AG04450 (cell line): ENCODE data around the gene PRKCZ. TPM values are rescaled to one million over a fixed set of nuclear protein-coding genes. Genes with fewer than 3 reads are reported as not detected.

ENCODE experiments used
- CTCF ChIA-PET: fragments of 300-600, 350-600 bp; formaldehyde crosslinking; extraction: SDS; loops from one replicate; lab custom pipeline; 2022; ENCODE audit warnings: antibody characterized with exemption, inconsistent platforms; lab: Charles Lee
- POLR2A ChIA-PET: fragments of 350-600 bp; formaldehyde crosslinking; extraction: SDS; loops from one replicate; lab custom pipeline; 2021; ENCODE audit warnings: antibody characterized with exemption, inconsistent platforms; lab: Yijun Ruan, JAX
- DNase-seq: peaks from one replicate; pipeline ENCODE4 v3.0.0-alpha.2; 2011; ENCODE audit warnings: low read depth, low spot score
- H3K27ac ChIP-seq: one replicate; pipeline ENCODE4 v1.5.1; 2012; ENCODE audit warnings: low read depth, low read length, control low read depth
- H3K27me3 ChIP-seq: one replicate; pipeline ENCODE4 v1.6.0; 2012; ENCODE audit warnings: low read length; ENCODE audit not compliant: control insufficient read depth, insufficient read depth
- H3K4me3 ChIP-seq: 2 replicates; pipeline ENCODE4 v1.5.1; 2011; ENCODE audit warnings: mild to moderate bottlenecking, low read depth, low read length, control low read depth
- H3K9me3 ChIP-seq: 2 replicates; pipeline ENCODE4 v1.5.1; 2012; ENCODE audit warnings: low read length; ENCODE audit not compliant: control insufficient read depth, insufficient read depth
- polyA plus RNA-seq: library from polyadenylated mRNA; depleted of rRNA; stranded (reverse); fragments of >200 nt; gene quantifications from 2 replicates; pipeline ENCODE4 v1.2.3, GENCODE V29; 2011
- TF ChIP-seq, protein P1 (sequence below): IDR thresholded peaks from 2 replicates; pipeline ENCODE4 v1.5.1; 2011; ENCODE audit warnings: low read depth, low read length, control low read depth, inconsistent platforms

The PRKCZ gene
- polyA plus RNA-seq, 1 experiment, result 3.0 TPM

DNA sequence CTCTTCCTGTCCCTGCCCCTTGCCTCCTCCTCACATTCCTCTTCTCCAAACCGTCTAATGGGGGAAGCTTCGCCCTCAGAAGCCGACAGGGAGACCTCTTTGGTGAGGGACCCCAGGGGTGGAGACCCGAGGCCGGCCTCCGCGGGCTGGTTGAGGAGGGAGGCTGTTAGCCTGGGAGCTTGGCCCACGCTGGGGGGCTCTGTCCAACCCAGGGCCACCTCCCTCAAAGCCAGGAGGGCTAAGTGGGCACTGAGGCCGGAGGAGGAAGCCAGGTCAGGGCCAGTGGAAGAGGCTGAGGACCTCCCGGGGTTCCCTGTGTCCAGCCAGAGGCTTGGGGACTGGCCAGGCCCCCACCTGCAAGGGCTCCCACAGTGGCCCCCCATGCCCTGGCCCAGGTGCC is 25.8 kb upstream of the PRKCZ start:
- TF ChIP-seq, protein P1, sequence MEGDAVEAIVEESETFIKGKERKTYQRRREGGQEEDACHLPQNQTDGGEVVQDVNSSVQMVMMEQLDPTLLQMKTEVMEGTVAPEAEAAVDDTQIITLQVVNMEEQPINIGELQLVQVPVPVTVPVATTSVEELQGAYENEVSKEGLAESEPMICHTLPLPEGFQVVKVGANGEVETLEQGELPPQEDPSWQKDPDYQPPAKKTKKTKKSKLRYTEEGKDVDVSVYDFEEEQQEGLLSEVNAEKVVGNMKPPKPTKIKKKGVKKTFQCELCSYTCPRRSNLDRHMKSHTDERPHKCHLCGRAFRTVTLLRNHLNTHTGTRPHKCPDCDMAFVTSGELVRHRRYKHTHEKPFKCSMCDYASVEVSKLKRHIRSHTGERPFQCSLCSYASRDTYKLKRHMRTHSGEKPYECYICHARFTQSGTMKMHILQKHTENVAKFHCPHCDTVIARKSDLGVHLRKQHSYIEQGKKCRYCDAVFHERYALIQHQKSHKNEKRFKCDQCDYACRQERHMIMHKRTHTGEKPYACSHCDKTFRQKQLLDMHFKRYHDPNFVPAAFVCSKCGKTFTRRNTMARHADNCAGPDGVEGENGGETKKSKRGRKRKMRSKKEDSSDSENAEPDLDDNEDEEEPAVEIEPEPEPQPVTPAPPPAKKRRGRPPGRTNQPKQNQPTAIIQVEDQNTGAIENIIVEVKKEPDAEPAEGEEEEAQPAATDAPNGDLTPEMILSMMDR, result no peak
- peaks cover 65% of the 10 kb centered on the region for H3K27me3 ChIP-seq
- DNase-seq, result no peak
- H3K27ac ChIP-seq, result no peak overlapping the region
- ChIA-PET POLR2A (no interaction called here), CTCF (no interaction called here)
- H3K4me3 ChIP-seq, result no peak overlapping the region
- H3K9me3 ChIP-seq, result no peaks in the 10 kb centered on the region; the same call in 1 of the 2 replicates

DNA sequence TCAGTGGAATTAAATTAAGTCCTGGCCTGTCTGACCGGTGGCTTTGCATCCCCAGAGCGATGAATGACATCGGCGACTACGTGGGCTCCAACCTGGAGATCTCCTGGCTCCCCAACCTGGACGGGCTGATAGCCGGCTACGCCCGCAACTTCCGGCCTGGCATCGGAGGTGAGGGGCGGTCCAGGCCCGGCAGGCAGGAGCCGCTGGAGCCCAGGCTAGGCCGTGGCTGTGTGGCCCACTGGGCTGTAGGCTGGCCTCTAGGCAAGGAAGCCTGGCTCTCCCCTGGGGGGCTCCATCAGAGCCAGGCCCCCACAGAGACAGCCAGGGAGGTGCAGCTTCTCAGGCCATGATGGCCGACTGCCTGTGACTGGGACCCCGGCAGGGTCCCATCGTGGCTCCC is 25.3 kb upstream of the PRKCZ start:
- POLR2A ChIA-PET, result no interaction called here
- CTCF ChIA-PET, result interaction anchor here (1.0 kb wide), 1 partner anchor 19 kb away, joined by 3 read pairs; no protein-coding TSS in a partner anchor
- H3K9me3 ChIP-seq, result no peaks in the 10 kb centered on the region; the same call in 1 of the 2 replicates
- H3K27me3 ChIP-seq, result peaks cover 61% of the 10 kb centered on the region
- TF ChIP-seq, protein P1, result no peak
- no peak for DNase-seq
- no peak overlapping the region for H3K27ac ChIP-seq
- H3K4me3 ChIP-seq, result no peak overlapping the region

DNA sequence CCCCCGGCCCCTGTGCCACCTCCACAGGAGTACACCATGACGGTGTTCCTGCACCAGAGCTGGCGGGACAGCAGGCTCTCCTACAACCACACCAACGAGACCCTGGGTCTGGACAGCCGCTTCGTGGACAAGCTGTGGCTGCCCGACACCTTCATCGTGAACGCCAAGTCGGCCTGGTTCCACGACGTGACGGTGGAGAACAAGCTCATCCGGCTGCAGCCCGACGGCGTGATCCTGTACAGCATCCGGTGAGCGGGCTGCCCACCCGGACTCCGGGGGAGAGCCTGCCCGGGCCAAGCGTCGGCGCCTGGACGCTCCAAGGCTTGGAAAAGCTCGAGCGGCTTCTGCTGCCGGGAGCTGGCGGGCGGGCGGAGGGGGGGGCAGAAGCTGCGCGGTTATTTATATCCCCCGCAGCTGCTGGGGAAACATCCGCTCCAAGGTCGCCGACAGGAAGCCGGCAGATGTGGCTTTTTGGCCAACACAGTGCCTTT is 24.7 kb upstream of the PRKCZ start:
- H3K27ac ChIP-seq, result no peak overlapping the region

DNA sequence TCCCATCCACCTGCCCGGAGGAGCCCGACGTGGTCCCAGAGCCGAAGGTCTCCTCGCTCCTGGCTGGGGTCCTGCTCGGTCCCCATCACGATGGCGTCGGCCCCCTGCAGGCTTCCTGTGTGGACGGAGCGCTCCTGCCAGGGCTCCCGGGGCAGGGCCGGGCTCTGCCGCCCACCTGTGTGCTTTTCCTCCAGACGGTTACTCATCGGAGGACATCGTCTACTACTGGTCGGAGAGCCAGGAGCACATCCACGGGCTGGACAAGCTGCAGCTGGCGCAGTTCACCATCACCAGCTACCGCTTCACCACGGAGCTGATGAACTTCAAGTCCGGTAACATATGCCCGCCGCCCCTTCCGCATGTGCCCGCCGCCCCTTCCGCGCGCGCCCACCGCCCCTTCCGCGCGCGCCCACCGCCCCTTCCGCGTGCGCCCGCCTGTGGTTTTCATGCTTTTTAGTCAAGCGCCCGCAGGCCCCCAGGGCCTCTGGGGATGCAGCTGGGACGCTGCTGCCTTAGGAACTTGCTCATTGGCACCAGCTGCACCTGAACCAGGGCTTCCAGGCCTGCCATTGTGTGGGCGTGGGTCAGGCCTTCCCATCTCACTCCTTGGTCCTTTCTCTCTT is 22.1 kb upstream of the PRKCZ start:
- Histone ChIP-seq H3K27me3 (peaks cover 46% of the 10 kb centered on the region), H3K4me3 (no peak overlapping the region), H3K9me3 (no peaks in the 10 kb centered on the region; the same call in 1 of the 2 replicates), H3K27ac (no peak overlapping the region)
- TF ChIP-seq, protein P1, result no peak
- POLR2A ChIA-PET, result no interaction called here
- CTCF ChIA-PET, result no interaction called here
- DNase-seq, result no peak

More for the DNA sequence above, 24.7 kb upstream of the PRKCZ start:
- H3K9me3 ChIP-seq, result no peaks in the 10 kb centered on the region; the same call in 1 of the 2 replicates
- TF ChIP-seq, protein P1, result no peak
- H3K27me3 ChIP-seq, result peaks cover 58% of the 10 kb centered on the region
- no peak overlapping the region for H3K4me3 ChIP-seq
- CTCF ChIA-PET, result interaction anchor here (0.5 to 1.0 kb wide), 2 partner anchors 9 to 19 kb away, joined by 3 to 4 read pairs; no protein-coding TSS in a partner anchor
- DNase-seq, result no peak
- POLR2A ChIA-PET, result no interaction called here

DNA sequence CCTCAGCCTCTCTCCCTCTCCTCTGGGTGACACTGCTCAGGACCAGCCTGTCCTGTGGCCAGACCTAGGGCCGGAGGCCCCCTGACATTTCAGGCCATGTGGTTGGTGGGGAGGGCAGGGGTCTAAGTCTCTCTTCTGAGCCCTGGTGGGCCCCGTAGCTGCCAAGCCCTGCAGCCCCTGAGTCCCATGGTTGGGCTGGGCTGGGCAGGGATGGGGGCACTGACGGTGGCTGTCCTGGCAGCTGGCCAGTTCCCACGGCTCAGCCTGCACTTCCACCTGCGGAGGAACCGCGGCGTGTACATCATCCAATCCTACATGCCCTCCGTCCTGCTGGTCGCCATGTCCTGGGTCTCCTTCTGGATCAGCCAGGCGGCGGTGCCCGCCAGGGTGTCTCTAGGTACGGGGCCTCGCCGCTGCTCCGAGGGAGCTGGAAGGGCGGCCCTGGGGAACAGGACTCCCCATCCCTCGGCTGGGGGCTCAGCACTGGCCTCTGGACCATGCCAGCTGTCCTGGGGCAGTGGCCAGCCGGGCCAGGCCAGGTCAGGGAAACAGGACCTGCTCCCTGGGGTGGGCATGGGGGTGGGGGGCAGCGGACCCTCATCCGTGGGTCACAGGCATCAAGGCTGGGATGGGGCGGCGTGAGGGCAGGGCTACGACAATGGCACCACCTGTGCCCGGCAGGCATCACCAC is 21.2 kb upstream of the PRKCZ start:
- ChIA-PET POLR2A (no interaction called here), CTCF (no interaction called here)
- DNase-seq, result no peak
- TF ChIP-seq, protein P1, result no peak
- no peaks in the 10 kb centered on the region; the same call in 1 of the 2 replicates for H3K9me3 ChIP-seq
- no peak overlapping the region for H3K27ac ChIP-seq
- H3K4me3 ChIP-seq, result no peak overlapping the region
- H3K27me3 ChIP-seq, result peaks cover 45% of the 10 kb centered on the region
